SK-N-SH treated with all-trans-retinoic acid at 6 μM for 48 hours (cell line): ENCODE data around the gene CRIP1.
A peak's percentile ranks its signal among the peaks of the same experiment; 100 is the strongest.

Source experiments
- ATAC-seq: fragments of 200-7000 bp; cut with Tn5 transposase; 3 replicates; pipeline ENCODE4 v1.9.1; 2020; ENCODE audit warnings: mild to moderate bottlenecking, moderate library complexity
- CREB5 ChIP-seq: fragments of 250-450 bp; sonication (Bioruptor Pico); IDR thresholded peaks from 2 replicates; pipeline ENCODE4 v1.5.1; 2020; ENCODE audit warnings: low read depth, mild to moderate bottlenecking, moderate library complexity
- ESRRG ChIP-seq: fragments of 250-450 bp; sonication (Bioruptor Pico); IDR thresholded peaks from 2 replicates; pipeline ENCODE4 v1.6.1; 2021; ENCODE audit warnings: mild to moderate bottlenecking
- GLIS3 ChIP-seq: fragments of 250-450 bp; sonication (Bioruptor Pico); IDR thresholded peaks from 2 replicates; pipeline ENCODE4 v1.5.0; 2020; ENCODE audit warnings: mild to moderate bottlenecking, moderate library complexity
- ISL1 ChIP-seq: fragments of 250-450 bp; sonication (Bioruptor Pico); IDR thresholded peaks from 2 replicates; pipeline ENCODE4 v2.1.2; 2022; ENCODE audit warnings: mild to moderate bottlenecking, moderate library complexity
- OSR1 ChIP-seq: fragments of 250-450 bp; sonication (Bioruptor Pico); IDR thresholded peaks from 2 replicates; pipeline ENCODE4 v1.8.0; 2022; ENCODE audit warnings: moderate library complexity, mild to moderate bottlenecking, inconsistent platforms
- PATZ1 ChIP-seq: fragments of 250-450 bp; sonication (Bioruptor Pico); IDR thresholded peaks from 2 replicates; pipeline ENCODE4 v1.8.0; 2020; ENCODE audit warnings: mild to moderate bottlenecking, moderate library complexity, borderline replicate concordance
- PPARA ChIP-seq: fragments of 250-450 bp; sonication (Bioruptor Pico); IDR thresholded peaks from 2 replicates; pipeline ENCODE4 v1.5.0; 2020; ENCODE audit warnings: mild to moderate bottlenecking, borderline replicate concordance
- RARB ChIP-seq: fragments of 250-450 bp; sonication (Bioruptor Pico); IDR thresholded peaks from 2 replicates; pipeline ENCODE4 v1.8.0; 2021; ENCODE audit warnings: mild to moderate bottlenecking, moderate library complexity
- SNAI2 ChIP-seq: fragments of 250-450 bp; sonication (Bioruptor Pico); IDR thresholded peaks from 2 replicates; pipeline ENCODE4 v1.5.0; 2020; ENCODE audit warnings: mild to moderate bottlenecking, moderate library complexity
- TCF4 ChIP-seq: fragments of 250-450 bp; sonication (Bioruptor Pico); IDR thresholded peaks from 2 replicates; pipeline ENCODE4 v1.8.0; 2021; ENCODE audit warnings: mild to moderate bottlenecking, moderate library complexity, borderline replicate concordance
- TOX ChIP-seq: fragments of 250-450 bp; sonication (Bioruptor Pico); IDR thresholded peaks from 2 replicates; pipeline ENCODE4 v1.8.0; 2021; ENCODE audit warnings: mild to moderate bottlenecking, moderate library complexity, borderline replicate concordance
- TSHZ2 ChIP-seq: fragments of 250-450 bp; sonication (Bioruptor Pico); IDR thresholded peaks from 2 replicates; pipeline ENCODE4 v1.5.0; 2020; ENCODE audit warnings: mild to moderate bottlenecking, moderate library complexity
- ZC3H10 ChIP-seq: fragments of 250-450 bp; sonication (Bioruptor Pico); IDR thresholded peaks from 2 replicates; pipeline ENCODE4 v1.5.1; 2021; ENCODE audit warnings: mild to moderate bottlenecking, moderate library complexity
- ZFP3 ChIP-seq: fragments of 250-450 bp; sonication (Bioruptor Pico); IDR thresholded peaks from 2 replicates; pipeline ENCODE4 v1.5.0; 2020; ENCODE audit warnings: mild to moderate bottlenecking, moderate library complexity
- ZNF565 ChIP-seq: fragments of 450-650 bp; formaldehyde crosslinking; conservative IDR thresholded peaks from 2 replicates; pipeline ENCODE4 v1.5.0; 2020; ENCODE audit warnings: low read depth, mild to moderate bottlenecking, moderate library complexity
- ZNF70 ChIP-seq: fragments of 450-650 bp; formaldehyde crosslinking; IDR thresholded peaks from 2 replicates; pipeline ENCODE4 v1.5.0; 2020; ENCODE audit warnings: mild to moderate bottlenecking, moderate library complexity
- ZNF8 ChIP-seq: fragments of 450-650 bp; formaldehyde crosslinking; IDR thresholded peaks from 2 replicates; pipeline ENCODE4 v1.5.0; 2020; ENCODE audit warnings: mild to moderate bottlenecking, moderate library complexity
- TF ChIP-seq, protein P1 (sequence below): fragments of 250-450 bp; sonication (Bioruptor Pico); IDR thresholded peaks from 2 replicates; pipeline ENCODE4 v1.5.1; 2021; ENCODE audit warnings: mild to moderate bottlenecking, moderate library complexity
- TF ChIP-seq, protein P2 (sequence below): fragments of 250-450 bp; sonication (Bioruptor Pico); IDR thresholded peaks from 2 replicates; pipeline ENCODE4 v1.8.0; 2021; ENCODE audit warnings: low read depth, mild to moderate bottlenecking, moderate library complexity, borderline replicate concordance

CRIP1 gene

DNA sequence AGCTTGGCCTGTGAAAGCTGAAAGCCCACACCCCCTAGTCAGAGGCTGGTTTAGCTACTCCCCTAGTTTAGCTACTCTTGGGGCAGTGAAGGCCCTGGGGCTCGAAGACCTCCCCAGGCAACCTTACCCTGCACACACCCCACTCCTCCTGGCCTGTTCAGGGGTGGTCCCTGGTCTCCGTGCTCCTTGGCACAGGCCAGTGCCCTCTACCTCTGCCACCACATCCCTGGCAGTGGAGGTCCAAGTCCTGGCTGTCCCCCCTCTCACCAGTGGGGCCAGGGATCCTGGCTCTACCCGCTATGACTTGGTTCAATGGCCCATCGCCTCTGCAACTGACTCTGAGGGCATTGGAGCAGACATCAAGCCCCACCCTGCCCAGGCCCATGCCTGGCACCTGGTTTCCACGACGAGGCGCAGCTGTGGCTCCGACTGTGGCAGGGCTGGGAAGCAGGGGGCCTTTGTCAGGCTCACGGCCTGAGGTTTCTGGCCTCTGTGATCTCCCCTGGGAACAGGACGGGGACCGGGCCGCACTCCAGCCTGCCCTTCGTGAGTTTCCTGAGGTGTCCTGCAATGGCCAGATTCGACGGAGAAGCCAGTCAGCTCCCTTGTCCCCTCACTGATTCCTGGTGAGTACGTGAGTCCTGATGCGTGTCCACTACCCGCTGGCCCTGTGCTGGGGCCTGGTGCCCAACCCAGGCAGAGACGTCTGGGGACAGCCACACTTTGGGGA is 45.4 kb downstream of the CRIP1 start:
- TF ChIP-seq TCF4 (CRISPR knock-in tag) (no peak), ISL1 (no peak), CREB5 (CRISPR knock-in tag) (no peak), PATZ1 (no peak), ZNF70 (CRISPR knock-in tag) (no peak), TOX (CRISPR knock-in tag) (no peak), ZFP3 (no peak), RARB (CRISPR knock-in tag) (no peak), GLIS3 (CRISPR knock-in tag) (no peak), ESRRG (CRISPR knock-in tag) (no peak), ZNF565 (CRISPR knock-in tag) (no peak), TSHZ2 (CRISPR knock-in tag) (no peak), SNAI2 (CRISPR knock-in tag) (no peak)
- TF ChIP-seq, protein P1, sequence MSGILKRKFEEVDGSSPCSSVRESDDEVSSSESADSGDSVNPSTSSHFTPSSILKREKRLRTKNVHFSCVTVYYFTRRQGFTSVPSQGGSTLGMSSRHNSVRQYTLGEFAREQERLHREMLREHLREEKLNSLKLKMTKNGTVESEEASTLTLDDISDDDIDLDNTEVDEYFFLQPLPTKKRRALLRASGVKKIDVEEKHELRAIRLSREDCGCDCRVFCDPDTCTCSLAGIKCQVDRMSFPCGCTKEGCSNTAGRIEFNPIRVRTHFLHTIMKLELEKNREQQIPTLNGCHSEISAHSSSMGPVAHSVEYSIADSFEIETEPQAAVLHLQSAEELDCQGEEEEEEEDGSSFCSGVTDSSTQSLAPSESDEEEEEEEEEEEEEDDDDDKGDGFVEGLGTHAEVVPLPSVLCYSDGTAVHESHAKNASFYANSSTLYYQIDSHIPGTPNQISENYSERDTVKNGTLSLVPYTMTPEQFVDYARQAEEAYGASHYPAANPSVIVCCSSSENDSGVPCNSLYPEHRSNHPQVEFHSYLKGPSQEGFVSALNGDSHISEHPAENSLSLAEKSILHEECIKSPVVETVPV (CRISPR knock-in tag): no peak
- TF ChIP-seq, protein P2, sequence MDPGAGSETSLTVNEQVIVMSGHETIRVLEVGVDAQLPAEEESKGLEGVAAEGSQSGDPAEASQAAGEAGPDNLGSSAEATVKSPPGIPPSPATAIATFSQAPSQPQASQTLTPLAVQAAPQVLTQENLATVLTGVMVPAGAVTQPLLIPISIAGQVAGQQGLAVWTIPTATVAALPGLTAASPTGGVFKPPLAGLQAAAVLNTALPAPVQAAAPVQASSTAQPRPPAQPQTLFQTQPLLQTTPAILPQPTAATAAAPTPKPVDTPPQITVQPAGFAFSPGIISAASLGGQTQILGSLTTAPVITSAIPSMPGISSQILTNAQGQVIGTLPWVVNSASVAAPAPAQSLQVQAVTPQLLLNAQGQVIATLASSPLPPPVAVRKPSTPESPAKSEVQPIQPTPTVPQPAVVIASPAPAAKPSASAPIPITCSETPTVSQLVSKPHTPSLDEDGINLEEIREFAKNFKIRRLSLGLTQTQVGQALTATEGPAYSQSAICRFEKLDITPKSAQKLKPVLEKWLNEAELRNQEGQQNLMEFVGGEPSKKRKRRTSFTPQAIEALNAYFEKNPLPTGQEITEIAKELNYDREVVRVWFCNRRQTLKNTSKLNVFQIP (CRISPR knock-in tag): no peak
- TF ChIP-seq, all 23 proteins: peak for 0
- no peak for ATAC-seq

- peak; percentile 55 for ATAC-seq
Observed at GRCh38 chr14:105532735-105533141, 46.1 kb downstream of the CRIP1 start.

More at GRCh38 chr14:105532735-105533141, 46.1 kb downstream of the CRIP1 start:
- TF ChIP-seq, protein P2 (CRISPR knock-in tag): no peak
- no peak for TF ChIP-seq OSR1 (CRISPR knock-in tag)
- TF ChIP-seq GLIS3 (CRISPR knock-in tag): no peak
- no peak for TF ChIP-seq ESRRG (CRISPR knock-in tag)
- no peak for TF ChIP-seq PATZ1
- TF ChIP-seq ISL1: no peak
- TF ChIP-seq PPARA (CRISPR knock-in tag): no peak
- TF ChIP-seq ZC3H10 (CRISPR knock-in tag): no peak
- TF ChIP-seq ZNF8 (CRISPR knock-in tag): no peak
